NCI-H748 (cell line): Measurements from ENCODE around the gene RBM15.

Experiments
- DNase-seq: peaks from one replicate; lab custom pipeline; 2025; ENCODE audit not compliant: unreplicated experiment; lab: John Stamatoyannopoulos, UW

The RBM15 gene

GRCh38 chr1:110338886-110339406, at the start of gene RBM15:
RBM15 (plus strand) TSS chr1:110339377; CDS start chr1:110339406, 29 bp downstream.
- DNase-seq, result peak; percentile 100

- DNase-seq, result no peak
Measured at GRCh38 chr1:110291241-110292030, 47.7 kb upstream of the RBM15 start.

GRCh38 chr1:110292031-110292741, 47.0 kb upstream of the RBM15 start:
- no peak for DNase-seq

GRCh38 chr1:110293601-110294104, 45.5 kb upstream of the RBM15 start:
- no peak for DNase-seq

GRCh38 chr1:110294308-110294707, 44.9 kb upstream of the RBM15 start:
- DNase-seq, result no peak

GRCh38 chr1:110298991-110299390, 40.2 kb upstream of the RBM15 start:
- no peak for DNase-seq

GRCh38 chr1:110300412-110301085, 38.6 kb upstream of the RBM15 start:
- DNase-seq, result no peak

GRCh38 chr1:110302836-110303235, 36.3 kb upstream of the RBM15 start:
- no peak for DNase-seq

GRCh38 chr1:110305900-110306420, 33.2 kb upstream of the RBM15 start:
- no peak for DNase-seq

- DNase-seq, result no peak
Measured at GRCh38 chr1:110307239-110307974, 31.8 kb upstream of the RBM15 start.

- DNase-seq, result no peak
Measured at GRCh38 chr1:110308247-110308646, 30.9 kb upstream of the RBM15 start.

- DNase-seq, result no peak
Measured at GRCh38 chr1:110309139-110309538, 30.0 kb upstream of the RBM15 start.

- no peak for DNase-seq
Measured at GRCh38 chr1:110309767-110310166, 29.4 kb upstream of the RBM15 start.

GRCh38 chr1:110310300-110310699, 28.9 kb upstream of the RBM15 start:
- DNase-seq, result no peak

- DNase-seq, result peak; percentile 78
Measured at GRCh38 chr1:110312188-110313121, 26.7 kb upstream of the RBM15 start.

- no peak for DNase-seq
Measured at GRCh38 chr1:110316735-110317134, 22.4 kb upstream of the RBM15 start.

GRCh38 chr1:110318046-110318445, 21.1 kb upstream of the RBM15 start:
- no peak for DNase-seq

GRCh38 chr1:110319332-110320167, 19.6 kb upstream of the RBM15 start:
- DNase-seq, result no peak

- no peak for DNase-seq
Measured at GRCh38 chr1:110320168-110320518, 19.0 kb upstream of the RBM15 start.
